Activated T-cell treated with anti-CD3 and anti-CD28 coated beads, Interleukin-2, amount 50 U/mL, for 1 hour (primary cell): ENCODE results near the gene ACER3.
"Not testable (repeated sequence)": the region's sequence is repeated elsewhere in the genome, so short reads cannot be mapped to it uniquely, and the experiment has no call there.

Experiments
- DNase-seq: peaks from one replicate; pipeline ENCODE4 v3.0.0-alpha.2; 2020

ACER3 gene

DNA sequence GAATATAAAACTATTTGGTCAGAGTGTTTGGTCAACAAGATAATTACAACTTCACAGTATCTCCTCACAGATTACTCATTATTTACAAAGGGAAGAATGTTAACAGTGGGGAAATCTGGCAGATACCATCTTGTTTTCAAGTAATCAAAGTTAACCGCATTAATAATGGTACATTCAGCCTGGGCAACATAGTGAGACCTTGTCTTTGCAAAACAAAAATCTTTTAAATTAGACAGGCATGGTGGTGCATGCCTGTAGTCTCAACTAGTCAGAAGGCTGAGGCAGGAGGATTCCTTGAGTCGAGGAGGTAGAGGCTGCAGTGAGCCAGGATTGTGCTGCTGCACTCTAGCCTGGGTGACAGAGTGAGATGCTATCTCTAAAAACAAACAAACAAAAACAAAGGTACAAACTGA, 78.5 kb downstream of the ACER3 start:
- no peak for DNase-seq

DNA sequence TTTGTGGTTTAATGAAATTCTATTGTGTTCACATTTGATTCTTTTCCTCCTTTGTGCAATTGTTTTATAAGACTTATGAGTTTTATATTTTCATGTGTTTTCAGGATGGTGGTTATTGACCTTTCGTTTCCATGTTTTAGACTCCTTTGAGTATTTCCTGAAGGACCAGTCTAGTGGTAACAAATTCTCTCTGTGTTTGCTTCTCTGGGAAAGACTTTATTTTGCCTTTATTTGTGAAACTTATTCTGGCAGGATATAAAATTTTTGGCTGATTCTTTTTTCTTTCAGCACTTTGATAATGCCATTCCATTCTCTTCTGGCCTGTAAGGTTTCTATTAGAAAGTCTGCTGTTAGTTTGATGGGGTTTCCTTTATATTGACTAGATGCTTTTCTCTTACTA, 83.5 kb downstream of the ACER3 start:
- no peak for DNase-seq

DNA sequence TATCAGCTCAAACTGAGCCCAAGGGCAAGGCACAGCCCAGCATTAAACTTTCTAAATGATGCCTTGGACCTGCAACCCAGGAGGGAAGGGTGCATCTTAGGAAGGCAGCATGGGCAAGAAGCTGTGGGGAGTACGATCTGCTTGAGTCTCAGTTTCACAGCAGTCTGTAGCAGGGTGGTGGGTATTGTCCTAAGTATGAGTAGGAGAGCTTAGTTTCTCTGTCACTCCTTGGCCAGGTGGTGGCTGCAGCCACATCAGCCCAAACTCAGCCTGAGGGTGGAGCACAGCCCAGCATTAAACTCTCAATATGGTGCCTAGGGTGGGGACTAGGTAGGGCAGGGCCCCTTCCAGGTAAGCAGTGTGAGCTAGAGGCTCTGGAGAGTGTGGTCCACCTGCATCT, 85.5 kb downstream of the ACER3 start:
- DNase-seq = no peak

DNA sequence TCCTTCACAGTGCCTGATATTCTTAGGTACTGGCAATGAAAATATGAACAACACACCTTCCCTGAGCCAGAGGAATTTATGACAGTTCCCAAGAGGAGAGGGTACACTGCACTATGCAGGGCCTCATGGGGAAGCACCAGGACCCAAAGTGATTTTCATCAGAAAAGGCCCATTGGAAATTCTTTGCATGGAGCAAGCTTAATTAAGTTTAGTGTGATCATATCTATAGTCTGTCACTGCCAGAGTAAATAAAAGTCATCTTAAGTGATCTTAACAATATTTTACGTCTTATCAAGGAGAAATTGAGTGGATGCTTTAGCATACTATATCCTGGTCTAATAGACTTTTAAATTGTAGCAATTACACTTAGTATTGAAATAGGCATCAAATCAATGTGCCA, 86.5 kb downstream of the ACER3 start:
- DNase-seq = no peak

DNA sequence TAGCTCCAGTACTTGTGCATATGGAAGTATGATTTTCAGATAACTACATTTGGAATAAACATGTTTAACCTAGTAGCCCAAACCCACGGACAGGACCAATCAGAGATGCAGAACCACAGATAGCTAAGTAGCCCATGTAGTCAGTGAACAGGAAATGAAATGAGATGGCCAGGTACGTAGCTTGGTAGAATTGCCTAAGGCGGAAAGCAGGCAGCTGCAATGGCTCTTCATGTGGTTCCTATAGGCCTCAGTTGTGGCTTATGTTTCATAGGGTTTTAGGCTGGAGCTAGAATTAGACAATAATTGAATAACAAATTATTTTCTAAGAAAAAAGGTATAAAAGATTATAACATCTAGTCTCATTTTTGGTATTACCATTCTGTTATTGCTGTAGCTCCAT, 87.1 kb downstream of the ACER3 start:
- DNase-seq = no peak

DNA sequence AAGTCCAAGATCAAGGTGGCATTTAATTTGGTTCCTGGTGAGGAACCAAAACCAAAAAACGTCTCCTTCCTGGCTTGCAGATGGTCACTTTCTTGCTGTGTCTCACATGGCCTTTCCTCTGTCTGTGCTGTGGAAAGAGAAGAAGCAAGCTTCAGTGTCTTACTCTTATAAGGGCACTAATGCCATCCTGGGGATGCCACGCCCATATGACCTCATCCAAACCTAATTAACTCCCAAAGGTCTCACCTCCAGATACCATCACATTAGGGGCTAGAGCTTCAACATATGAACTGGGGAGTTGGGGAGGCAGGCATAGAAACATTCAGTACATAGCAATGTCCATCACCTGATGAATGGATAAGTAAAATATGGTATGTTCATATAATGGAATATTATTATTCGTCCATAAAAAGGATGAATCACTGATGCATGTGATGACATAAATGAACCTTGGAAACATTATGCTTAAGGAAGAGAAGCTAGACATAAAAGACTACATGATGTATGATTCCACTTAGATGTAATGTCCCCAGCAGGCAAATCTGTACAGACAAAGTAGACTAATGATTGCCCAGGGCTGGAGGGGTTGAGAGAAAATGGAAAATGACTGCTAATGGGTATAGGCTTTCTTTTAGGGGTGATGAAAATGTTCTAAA, 94.9 kb downstream of the ACER3 start:
- no peak for DNase-seq

DNA sequence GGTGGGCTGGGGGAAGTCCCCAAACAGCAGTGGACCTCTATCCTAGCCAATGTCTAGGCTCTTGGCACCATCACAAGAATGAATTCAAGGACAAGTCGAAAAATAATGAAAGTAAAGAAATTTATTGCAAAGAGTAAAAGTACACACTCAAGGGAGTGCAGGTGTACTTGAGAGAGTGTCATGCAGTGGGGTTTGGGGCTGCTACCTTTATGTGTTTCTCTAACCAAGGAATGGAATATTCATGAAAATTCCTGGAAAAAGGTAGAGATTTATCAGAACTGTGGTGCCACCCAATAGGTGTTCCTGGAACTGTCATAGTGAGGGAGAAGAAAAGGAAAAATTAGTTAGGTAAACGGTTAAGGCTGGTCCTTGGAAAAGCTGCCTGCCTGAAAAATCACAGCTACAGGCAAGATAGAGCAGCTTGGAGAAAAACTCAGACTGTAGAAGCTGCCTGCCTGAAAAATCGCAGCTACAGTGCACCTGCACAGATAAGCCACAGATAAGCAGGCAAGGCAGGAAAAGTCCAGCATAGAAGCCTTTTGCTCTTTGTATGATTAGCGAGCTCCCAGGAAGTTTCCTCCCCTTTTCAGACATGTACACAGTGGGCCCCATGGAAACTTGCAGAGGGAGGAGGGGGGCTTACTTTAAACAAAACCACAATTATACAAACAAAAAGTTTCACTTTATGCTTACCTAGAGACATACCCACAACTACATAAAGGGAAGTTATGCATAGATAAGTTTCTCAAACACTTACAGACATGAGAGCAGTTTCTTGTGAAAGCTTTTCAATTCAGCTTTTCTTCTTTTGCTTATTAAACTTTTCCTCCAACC, 102.1 kb downstream of the ACER3 start:
- no peak for DNase-seq

DNA sequence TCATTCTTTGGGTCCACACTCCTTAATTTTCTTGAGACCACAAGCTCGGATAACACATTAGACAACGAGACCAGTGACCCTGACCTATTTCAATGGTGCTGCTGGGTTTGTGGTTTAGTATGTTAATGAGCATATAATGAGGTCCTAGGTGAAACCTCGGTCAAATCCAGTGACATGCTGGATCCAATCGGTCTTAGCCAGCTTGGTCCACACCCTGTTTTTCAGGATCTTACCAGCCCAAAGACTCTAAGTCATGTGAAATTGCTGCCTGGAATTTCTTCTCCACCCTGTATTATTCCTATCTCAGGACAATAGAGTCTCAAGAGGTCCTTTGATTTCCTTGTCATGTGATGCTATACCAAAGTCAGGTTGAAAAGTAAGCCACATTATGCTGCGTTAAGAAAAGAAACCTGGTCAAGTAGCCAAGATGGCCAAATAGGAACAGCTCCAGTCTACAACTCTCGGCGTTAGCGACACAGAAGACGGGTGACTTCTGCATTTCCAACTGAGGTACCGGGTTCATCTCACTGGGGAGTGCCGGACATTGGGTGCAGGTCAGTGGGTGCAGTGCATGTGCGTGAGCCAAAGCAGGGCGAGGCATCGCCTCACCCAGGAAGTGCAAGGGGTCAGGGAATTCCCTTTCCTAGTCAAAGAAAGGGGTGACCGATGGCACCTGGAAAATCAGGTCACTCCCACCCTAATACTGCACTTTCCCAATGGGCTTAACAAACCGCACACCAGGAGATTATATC, 102.9 kb downstream of the ACER3 start:
- DNase-seq = not testable (repeated sequence)

DNA sequence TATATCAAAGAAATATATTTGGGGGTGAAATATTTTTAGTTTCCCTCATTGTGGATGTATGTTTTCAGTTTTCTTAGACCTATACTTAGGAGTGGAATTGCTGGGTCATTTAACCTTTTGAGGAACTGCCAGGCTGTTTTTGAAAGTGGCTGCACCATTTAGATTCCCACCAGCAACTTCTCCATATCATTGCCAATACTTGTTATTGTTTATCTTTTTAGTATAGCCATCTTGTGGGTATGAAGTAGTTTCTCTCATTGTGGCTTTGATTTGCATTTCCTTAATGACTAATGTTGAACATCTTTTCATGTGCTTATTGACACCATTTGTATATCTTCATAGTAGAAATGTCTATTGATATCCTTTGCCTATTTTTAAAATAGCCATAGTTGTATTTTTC, 111.3 kb downstream of the ACER3 start:
- no peak for DNase-seq

DNA sequence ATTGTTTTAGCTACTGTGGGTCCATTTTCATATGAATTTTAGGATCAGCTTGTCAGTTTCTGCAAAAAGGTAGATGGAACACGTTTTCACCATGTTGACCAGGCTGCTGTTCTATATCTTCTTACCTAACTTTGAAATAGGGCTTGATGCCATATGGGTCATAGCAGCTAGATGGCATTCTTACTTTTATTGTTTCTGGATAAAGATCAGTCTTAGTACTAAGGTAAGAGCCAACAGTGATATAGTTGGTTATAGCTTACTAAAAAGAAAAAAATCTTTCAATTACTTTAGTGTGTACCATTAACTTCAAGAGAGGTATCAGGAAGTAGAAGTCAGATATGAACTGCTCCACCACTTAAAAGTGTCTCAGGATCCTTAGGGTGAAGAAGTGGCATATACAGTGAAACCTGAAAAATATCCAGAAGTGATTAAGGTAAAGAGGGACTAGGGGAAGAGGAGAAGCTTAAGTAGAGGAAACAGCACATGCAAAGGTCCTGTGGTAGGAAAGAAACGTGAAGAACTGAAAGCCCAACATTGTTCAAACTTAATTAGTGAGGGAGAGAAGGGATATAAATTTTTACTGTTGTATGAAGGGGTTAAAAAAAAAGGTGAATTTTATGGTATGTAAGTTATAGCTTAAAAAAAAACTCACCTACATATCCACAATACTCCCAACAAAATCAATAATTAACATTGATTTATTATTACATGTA, 113.6 kb downstream of the ACER3 start:
- no peak for DNase-seq

DNA sequence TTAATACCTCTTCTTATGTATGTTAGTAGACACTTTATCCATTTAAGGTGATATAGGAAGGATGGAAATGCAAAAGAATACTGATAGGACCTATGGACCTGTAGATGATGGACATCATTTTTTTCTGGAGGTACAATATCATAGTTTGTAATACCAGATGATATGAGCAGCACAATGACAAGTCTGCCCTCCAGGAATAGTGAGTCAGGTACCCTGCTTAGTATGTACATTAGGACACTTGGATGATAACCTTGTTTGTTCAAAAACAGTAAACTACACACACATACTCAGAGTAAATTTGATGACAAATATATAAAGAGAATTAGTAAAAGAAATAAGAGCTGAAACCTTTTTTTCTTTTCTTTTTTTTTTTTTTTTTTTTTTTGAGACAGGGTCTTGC, 114.8 kb downstream of the ACER3 start:
- DNase-seq = no peak

DNA sequence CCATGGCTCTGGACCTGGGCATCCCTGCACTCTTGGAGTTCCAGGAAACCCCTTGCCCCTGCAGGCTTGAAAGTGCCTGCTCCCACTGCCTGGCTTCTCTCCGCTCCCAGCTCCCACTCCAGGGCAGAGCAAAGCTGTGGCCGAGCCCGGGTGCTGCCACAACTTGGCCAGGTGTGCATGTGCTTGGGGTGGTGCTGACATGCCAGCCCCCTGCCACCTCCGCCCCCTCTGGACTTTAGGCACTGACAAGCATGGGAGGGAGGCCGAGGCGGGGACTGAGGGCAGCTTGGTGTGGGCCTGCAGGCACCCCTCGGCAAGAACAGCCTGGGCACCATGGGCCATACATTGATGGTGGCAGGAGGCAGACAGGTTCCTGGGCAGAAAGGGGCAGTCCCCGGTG, 117.1 kb downstream of the ACER3 start:
- DNase-seq = no peak

DNA sequence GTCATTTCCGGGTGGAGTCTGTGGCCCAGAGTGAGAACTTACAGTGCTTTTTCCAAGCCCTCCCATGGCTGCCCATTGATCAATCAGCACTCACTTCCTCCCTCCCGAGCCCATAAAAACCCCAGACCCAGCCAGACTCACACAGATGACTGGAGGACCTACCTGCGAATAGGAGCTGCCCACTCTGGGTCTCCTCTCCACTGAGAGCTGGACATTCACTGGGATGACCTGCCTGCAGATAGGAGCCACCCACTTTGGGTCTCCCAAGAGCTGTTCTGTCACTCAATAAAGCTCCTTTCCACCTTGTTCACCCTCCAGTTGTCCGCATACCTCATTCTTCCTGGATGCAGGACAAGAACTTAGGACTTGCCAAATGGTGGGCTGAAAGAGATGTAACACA, 117.5 kb downstream of the ACER3 start:
- DNase-seq = no peak

DNA sequence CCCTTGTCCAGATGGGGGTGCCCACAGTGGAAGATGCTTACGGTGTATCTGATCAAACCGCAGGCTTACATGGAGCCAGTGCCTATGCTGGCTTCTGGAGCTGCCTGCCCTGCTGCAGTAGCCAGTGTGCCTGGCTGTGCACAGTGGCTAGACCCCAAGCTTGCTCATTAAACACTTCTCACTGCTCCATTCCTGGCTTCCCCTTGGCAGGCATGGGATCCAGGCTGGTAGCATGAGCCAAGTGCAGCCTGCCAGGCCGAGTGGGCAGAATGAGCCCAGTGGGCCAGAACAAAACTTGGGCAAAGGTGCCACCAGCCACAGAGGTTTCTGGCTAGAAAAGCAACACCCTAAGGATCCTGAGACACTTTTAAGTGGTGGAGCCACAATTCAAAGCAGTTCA, 118.1 kb downstream of the ACER3 start:
- DNase-seq = no peak

DNA sequence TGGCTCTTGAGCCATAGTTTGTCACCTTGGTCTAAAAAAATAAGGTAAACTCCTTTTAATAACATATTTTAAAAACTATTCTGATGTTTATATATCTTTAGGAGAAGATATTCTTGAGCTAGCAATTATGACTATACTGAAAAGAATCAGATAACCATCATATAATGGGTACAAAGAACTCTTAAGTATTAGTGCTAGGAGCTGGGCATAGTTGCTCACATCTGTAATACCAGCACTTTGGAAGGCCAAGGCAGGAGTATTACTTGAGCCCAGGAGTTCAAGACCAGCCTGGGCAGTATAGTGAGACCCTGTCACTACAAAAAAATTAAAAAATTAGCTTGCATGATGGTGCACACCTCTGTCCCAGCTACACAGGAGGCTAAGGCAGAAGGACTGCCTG, 119.5 kb downstream of the ACER3 start:
- DNase-seq = no peak

DNA sequence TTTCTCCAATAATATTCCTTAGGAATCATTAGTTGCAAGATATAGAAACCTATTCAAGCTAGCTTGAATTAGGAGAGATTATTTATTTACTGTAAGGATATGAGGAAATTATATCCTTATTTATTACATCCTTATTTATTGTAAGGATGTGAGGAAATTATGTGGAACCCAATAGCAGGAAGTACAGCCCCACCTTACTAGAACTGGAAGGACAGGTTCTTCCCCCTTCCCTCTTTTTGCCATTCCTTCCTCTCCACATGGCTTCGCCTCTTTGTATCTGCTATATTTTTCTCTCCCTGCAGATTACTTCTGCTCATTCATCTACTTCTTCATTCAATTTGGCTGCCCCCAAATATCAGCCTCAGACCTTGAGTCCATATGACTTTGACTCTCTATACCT, 124.0 kb downstream of the ACER3 start:
- DNase-seq = no peak

DNA sequence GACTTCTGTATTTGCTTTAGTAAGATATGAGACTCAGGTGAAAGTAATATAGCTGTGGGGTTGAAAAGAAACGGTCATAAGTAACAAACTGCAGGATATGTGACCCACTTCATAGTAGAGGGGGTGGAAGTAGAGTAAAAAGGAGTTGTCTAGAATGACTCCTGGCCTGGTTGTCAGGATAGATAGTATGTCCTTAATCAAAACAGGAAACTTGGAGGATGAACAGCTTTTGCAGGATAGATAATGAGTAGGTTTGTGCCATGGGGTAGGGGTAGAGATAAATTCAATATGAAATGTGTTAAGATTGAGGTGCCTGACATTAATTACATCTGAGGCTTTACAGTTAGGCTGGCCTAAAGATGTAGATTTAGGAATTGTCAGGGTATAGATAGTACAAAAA, 126.5 kb downstream of the ACER3 start:
- DNase-seq = no peak

DNA sequence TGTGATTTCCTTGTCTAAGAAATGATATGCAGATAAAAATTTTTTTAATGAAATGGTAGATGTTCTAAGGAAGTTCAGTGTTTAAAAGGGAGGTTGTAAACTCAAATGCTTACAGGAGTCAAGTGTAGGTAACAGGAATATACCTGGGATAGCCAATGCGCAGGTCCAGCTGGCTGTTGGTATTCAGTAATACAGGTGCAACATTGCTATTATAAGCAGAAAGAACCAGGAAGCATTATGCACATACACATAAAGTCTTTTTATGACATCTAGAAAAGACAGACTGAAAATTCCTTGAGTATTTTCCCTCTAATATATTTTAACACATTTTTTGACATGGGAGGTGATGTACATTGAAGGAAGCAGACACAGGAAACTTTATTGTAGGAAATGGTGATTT, 129.9 kb downstream of the ACER3 start:
- no peak for DNase-seq

DNA sequence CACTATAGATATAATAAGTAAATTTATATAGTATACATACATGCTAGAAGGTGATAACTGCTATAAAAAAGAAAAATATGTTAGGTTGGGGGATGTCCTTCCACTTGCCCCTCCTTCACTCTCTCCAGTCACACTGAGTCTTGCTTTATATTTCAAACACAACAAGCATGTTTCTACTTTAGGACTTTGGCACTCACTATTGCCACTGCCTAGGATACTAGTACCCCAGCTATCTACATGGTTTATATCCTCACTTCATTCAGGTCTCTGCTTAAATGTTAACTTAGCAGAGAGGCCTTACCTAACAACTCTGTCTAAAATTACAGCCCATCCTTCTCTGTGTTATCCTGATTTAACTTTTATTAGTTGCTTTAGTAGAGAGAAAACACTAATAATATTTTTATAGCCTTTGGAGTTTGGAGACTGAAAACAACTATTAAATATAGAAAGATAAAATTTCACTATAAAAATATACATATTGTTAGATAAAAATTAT, 134.4 kb downstream of the ACER3 start:
- DNase-seq = no peak

DNA sequence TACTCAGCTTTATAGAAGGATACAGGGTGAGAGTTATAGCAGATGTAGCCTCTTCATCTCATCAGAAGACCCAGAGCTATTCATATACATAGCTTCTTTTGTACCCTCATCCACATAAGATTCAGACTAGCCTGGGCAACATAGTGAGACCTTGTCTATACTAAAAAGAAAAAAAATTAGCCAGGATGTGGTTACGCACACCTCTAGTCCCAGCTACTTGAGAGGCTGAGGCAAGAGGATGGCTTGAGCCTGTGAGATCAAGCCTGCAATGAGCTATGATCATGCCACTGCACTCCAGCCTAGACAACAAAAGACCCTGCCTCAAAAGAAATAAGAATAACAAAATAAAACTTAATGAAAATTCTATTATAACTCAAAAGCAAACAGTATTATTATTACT, 136.8 kb downstream of the ACER3 start:
- DNase-seq = no peak

DNA sequence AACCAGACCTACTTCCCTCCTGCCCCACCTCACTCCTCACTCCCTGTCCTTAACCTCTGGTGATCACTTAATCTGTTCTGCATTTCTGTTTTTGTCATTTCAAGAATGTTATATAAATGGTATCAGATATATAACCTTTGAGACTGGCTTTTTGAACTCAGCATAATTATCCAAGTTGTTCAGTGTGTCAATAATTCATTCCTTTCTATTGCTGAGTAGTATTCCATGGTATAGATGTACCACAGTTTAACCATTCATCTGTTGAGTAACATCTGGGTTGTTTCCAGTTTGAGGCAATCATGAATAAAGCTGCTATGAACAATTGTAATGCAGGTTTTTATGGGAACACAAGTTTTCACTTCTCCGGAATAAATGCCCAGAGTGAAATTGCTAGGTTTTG, 138.9 kb downstream of the ACER3 start:
- DNase-seq = no peak

DNA sequence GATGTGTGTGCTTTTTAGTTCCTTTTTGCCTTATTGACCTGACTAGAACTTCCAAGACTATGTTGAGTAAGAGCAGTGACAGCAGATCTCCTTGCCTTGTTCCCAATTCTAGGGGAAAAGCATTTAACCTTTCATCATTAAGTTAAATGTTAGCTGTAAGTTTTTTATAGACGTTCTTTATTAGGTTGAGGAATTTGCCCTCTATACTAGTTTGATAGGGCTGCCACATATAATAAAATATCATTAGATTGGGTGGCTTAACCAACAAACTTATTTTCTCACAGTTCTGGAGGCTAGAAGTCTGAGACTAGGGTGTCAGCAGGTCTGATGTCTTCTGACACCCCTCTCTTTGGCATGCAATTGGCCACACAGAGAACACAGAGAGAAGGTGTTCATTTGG, 140.9 kb downstream of the ACER3 start:
- DNase-seq = no peak

DNA sequence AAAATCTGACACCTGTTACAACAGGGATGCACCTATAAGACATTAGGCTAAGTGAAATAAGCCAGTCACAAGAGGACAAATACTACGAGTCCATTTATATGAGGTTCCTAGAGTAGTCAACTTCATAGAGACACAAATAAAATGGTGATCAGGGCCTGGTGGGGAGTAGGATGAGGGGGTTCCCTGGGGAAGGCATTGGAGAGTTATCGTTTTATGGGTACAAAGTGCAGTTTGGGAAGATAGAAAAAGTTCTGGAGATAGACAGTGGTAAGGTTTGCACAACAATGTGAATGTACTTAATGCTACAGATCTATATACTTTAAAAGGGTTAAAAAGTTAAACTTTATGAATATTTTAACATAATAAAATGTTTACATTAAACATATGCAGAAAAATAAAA, 142.1 kb downstream of the ACER3 start:
- no peak for DNase-seq
